Measurements from ENCODE around the gene SCTR.

The SCTR gene

DNA sequence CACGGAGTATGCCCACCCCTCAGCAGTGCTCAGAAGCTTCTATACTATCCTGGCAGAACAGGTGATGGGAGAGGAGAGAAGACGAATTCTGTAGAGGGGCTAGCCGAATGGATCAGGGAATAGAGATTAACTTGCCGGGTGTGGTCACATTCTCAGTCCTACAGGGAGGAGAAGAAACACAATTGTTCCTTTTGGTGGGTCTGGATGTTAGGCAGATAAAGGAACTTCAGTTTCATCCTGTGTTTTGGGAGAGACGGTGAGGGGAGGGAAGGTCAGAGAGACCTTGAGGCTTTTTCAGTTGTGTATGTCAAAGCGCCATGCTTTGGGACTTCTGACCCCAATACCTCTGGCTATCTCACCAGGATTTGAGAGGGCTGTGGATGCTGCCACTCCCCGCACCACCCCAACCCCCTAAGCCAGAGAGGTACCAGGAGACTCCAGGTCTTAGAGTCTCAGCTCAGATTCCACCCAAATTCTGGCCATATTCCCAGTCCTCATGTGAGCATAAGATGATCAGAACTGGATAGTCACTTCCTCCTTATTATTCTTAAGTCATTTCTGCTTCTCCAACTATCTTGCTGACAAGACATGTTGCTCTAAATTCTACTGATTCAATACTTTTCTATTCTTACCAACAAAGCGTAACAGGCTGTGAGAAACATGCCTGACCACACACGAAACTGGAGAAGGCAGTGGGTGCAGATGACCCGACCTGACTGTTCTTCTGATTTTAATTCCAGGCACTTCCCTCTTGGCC lies 94.9 kb downstream of the SCTR start:
- DNase-seq (ENCODE audit: low read depth), result no peak

DNA sequence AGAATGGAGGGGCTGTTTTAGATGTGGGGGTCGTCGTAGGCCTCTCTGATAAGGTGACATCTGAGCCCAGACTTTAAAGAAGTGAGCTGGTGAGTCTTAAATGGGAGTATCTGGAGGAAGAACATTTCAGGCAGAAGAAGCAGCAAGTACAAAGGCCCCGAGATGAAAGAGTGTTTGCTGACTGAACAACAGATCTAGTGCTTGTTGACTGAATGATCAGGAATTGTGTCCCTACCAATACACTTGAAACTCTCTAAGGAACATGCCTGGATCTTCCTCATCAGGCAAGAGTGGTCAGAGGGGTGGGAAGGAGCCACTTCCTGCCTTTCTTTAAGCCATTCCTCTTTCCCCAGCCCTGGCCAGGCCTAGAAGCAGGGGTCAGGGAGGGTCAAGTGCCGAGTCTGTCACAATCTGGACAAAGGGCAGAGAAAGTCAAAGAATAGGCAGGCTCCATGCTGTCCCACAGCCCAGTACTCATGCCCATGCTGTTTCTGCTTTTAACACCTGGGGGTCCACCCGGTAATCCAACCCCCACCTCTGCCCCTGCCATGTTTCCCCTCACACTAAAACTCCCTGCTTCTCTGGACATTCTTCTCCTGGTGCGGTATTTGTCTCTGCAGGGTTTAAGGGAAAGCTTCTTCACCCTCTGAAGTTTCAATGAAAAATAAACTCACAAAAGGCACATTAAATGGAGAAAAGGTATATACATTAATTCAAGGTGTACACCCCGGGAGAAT lies 95.6 kb downstream of the SCTR start:
- DNase-seq (ENCODE audit: low read depth), result no peak

- no peak for DNase-seq (ENCODE audit: low read depth)
These were observed 96.5 kb downstream of the SCTR start for GRCh38 chr2:119427756-119428155.

DNA sequence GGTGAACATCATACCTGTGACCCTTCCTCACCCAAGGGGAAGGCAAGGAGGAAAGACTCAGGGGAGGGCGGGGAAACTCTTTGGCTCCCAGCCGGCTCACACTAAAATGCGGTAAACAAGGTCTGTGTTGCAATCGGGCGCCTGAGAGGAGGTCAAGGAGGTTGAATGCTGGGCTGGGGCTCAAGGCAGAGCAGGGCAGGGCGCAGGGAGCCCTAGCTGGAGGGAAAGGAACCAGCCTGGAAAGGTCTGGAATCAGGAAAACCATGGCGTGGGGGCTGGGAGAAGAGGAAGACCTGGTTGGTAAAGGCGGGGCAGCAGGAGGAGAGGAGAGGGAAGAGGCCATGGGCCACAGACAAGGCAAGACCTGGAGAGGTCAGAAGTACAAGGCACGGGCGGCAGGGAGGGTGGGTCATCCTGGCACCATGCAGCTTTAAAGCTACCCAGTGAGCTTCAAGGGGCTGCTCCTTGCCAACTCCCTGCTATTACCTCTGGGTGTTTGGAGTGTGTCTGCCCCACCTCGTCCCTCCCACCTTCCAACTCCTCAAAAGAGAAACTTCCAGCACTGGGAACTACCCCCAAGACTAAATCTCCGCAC lies 97.4 kb downstream of the SCTR start:
- DNase-seq (ENCODE audit: low read depth), result no peak

DNA sequence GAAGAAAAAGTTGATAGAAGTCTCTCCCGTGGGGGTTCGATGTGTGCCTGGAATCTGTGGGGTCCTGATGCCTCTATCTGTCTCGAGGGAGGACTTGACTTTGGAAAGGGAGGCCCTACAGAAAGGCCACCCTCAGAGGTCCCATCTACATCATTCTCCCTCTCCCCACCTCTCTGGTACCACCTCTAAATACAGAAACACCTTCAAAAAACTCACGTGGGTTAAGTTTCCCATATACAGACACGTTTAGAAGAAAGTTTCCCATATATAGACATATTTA lies 97.9 kb downstream of the SCTR start:
- DNase-seq (ENCODE audit: low read depth), result no peak

DNA sequence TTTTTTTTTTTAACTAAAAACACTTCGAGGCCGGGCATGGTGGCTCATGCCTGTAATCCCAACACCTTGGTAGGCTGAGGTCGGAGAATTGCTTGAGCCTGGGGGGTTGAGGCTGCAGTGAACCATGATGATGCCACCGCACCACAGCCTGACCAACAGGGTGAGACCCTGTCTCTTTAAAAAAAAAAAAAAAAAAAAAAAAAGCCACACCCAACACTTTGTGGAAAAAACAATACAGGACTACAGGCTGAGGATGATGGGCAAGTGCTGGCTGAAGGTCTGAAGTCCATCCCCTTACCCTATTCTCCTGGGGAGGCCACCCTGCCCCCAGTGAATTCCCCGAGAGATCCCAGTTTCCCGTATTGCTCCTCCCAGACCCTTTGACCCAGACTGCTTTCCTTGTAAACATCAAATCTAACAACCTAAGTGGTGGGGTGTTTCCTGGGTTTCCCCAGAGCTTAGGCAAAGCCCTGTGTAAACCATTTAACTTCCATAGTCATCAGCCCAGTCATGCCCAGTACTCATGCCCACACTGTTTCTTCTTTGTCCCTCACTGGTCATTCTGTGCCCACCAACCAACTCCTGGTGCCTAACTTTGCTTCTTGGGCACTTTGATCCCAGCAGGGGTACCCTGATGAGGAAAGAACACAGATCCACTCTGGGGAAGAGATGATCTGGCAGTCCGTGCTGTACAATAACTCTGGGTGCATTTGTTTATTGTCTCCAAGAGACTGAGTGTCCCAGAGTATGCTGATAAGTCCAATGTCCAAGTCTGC lies 98.5 kb downstream of the SCTR start:
- DNase-seq (ENCODE audit: low read depth), result no peak

DNA sequence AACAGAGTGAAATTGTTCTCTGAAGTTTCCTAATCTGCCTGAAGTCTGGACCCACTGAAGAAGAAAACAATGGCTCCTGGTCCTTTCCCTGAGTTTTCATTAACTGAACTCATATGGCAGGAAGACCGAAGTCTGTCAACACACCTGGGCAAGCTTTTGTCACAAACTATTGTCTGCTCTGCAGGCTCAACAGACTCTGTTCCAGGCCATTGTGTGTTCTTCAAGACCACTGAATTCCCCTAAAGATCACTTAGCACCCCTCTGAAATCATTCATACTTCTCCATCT lies 99.2 kb downstream of the SCTR start:
- DNase-seq (ENCODE audit: low read depth), result no peak

- no peak for DNase-seq (ENCODE audit: low read depth)
These were observed 99.8 kb downstream of the SCTR start for GRCh38 chr2:119424284-119425118.

DNA sequence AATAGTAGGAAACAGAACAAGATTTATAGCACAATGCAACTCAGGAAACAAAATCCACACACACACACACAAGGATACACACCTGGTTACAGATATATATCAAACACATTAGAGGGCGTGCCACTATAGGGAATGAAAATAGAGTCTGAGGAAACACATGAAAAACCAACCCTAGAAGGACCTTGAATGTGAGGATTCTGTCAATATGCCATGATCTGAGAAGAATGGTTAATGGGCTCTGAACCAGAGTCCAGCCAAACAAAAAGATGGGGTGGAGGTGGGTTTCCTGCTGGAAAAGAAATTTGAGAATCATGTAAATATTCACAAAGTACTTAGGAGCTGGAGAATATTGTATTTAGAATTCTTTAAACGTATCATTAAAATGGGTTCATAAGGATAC lies 100.5 kb downstream of the SCTR start:
- DNase-seq (ENCODE audit: low read depth), result no peak

DNA sequence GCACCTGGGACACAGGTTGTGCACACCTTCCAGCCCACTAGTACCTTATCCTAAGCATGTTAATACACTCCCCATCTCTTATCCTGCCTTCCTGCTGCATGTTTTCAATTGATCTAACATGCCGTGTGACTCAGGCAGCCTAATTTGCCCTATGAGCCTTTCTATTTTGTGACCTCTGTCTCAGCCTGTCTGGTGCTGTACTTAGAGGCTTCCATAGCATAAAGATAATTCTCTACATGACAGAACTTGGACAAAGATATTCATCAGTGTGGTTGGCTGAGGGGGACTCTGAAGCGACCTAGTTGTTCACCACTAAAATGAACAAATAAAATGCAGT lies 101.2 kb downstream of the SCTR start:
- no peak for DNase-seq (ENCODE audit: low read depth)

DNA sequence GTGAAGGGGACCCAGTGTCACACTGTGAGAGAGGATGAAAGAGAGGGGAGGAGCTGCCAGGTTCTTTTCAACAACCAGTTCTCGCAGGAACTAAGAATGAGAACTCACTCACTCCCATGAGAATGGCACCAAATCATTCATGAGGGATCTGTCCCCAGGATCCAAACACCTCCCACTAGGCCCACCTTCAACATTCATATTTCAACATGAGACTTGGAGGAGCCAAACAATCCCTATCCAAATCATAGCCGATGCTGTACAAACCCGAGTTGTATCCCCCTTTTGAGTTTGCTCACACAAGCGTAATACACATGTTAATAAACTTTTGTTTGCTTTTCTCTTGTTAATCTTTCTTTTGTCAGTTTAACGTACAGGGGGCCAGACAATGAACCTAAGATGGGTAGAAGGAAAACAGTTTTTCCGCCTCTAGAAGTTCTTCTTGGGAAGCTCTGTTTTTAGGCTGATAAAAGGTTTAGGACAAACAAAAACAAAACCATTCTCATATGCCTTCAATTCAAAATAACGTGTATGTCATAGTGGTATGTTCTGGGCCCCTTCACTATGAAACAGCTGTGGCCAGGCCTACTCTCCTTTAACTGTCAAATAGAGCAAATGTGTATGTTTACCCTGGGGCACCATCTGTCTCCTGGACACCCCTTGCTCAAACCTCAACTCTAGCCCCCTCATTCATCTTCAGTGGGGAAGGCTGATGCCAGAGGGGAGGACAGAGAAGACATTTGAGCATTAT lies 101.7 kb downstream of the SCTR start:
- no peak for DNase-seq (ENCODE audit: low read depth)

- DNase-seq (ENCODE audit: low read depth), result no peak
These were observed 102.5 kb downstream of the SCTR start for GRCh38 chr2:119421741-119422140.

DNA sequence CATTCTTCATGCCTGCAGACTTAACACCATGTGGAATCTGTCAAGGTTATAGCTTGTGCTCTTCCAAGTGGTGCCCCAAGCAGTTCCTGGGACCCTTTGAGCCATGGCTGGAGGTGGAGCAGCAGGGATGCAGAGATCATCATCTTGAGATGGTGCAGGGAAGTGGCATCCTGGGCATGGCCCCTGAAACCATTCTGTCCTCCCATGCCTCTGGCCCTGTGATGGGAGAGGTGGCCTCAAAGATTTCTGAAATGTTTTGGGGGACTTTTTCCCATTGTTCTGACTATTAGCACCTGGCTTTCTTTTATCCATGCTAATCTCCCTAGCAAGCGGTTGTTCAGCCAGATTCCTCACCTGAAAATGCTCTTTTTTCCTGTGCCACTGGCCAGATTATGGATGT lies 103.0 kb downstream of the SCTR start:
- DNase-seq (ENCODE audit: low read depth), result no peak

GRCh38 chr2:119419803-119420508 lies 104.3 kb downstream of the SCTR start:
- DNase-seq (ENCODE audit: low read depth), result no peak

DNA sequence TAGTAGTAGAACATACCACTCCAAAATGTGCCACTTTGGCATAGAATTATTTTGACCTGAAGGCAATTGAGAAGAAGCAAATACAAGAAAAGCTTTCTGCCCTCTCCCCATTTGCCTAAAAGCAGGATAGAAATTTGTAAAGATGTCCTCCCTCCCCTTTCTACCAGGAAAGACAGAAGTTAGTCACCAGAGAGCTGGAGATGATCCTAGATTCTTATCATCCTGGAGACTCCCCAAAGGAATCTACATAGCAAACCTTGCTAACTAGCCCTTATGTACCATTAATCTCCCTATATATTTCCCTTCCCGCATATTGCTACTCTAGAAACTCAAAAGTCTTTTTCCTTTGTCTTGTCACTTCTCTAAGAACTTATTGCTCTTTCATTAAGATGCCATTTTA lies 105.2 kb downstream of the SCTR start:
- no peak for DNase-seq (ENCODE audit: low read depth)

DNA sequence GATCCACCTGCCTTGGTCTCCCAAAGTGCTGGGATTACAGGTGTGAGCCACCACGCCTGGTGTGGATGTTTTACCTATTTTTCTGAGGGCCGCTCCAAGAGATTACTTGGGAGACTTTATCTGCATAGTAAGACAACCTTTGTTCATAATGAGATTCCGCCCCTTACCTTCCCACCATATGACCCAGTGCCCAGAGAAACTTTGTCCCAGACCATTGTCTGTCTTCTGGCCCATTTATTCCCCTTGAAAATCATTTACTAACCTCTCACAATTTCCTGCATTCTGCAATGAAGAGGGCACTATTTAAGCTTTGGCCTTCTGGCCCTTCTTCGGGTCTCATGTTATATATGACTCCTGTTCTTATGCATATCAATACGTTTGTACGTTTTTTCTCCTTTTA lies 106.4 kb downstream of the SCTR start:
- DNase-seq (ENCODE audit: low read depth), result no peak

- DNase-seq (ENCODE audit: low read depth), result no peak
These were observed 107.9 kb downstream of the SCTR start for GRCh38 chr2:119416299-119416923.

- DNase-seq (ENCODE audit: low read depth), result no peak
These were observed 108.7 kb downstream of the SCTR start for GRCh38 chr2:119415630-119416029.

- DNase-seq (ENCODE audit: low read depth), result no peak
These were observed 109.4 kb downstream of the SCTR start for GRCh38 chr2:119414894-119415293.

GRCh38 chr2:119409506-119409905 lies 114.8 kb downstream of the SCTR start:
- DNase-seq (ENCODE audit: low read depth), result no peak
